Stimulated activated CD4-positive, alpha-beta T cell treated with anti-CD3 and anti-CD28 coated beads, TNF-alpha, amount 100 ng/mL, for 24 hours (primary cell): Measurements from ENCODE around the gene ARPC1A.
A peak's percentile ranks its signal among the peaks of the same experiment; 100 is the strongest.
"Not testable (repeated sequence)": the region's sequence is repeated elsewhere in the genome, so short reads cannot be mapped to it uniquely, and the experiment has no call there.

ENCODE experiments used
- DNase-seq, 3 experiments: peaks; one replicate each; pipeline ENCODE4 v3.0.0-alpha.2; 2020; ENCODE audit warnings: low read depth in 3 of 3

Gene ARPC1A

GRCh38 chr7:99325592-99326407, at the start of gene ARPC1A:
ARPC1A (plus strand) TSS chr7:99325898; CDS start chr7:99333354, 7,456 bp downstream.
- DNase-seq = peak; percentile 80 to 88 (median 86)

GRCh38 chr7:99278180-99278579, 47.5 kb upstream of the ARPC1A start:
- no peak for DNase-seq

GRCh38 chr7:99284165-99284564, 41.5 kb upstream of the ARPC1A start:
- not testable (repeated sequence) for DNase-seq

GRCh38 chr7:99287779-99288534, 37.7 kb upstream of the ARPC1A start:
- no peak for DNase-seq

GRCh38 chr7:99289185-99289584, 36.5 kb upstream of the ARPC1A start:
- no peak for DNase-seq

- not testable (repeated sequence) for DNase-seq
Observed at GRCh38 chr7:99290148-99290547, 35.5 kb upstream of the ARPC1A start.

- DNase-seq = no peak
Observed at GRCh38 chr7:99290980-99291607, 34.6 kb upstream of the ARPC1A start.

- DNase-seq = no peak
Observed at GRCh38 chr7:99292127-99292526, 33.6 kb upstream of the ARPC1A start.

GRCh38 chr7:99293167-99293566, 32.5 kb upstream of the ARPC1A start:
- no peak for DNase-seq

- DNase-seq = no peak
Observed at GRCh38 chr7:99293650-99294049, 32.0 kb upstream of the ARPC1A start.

GRCh38 chr7:99296471-99296870, 29.2 kb upstream of the ARPC1A start:
- DNase-seq = no peak

- no peak for DNase-seq
Observed at GRCh38 chr7:99301496-99301895, 24.2 kb upstream of the ARPC1A start.

- DNase-seq = no peak
Observed at GRCh38 chr7:99305473-99306260, 20.0 kb upstream of the ARPC1A start.

GRCh38 chr7:99308461-99309074, 17.1 kb upstream of the ARPC1A start:
- DNase-seq = no peak

GRCh38 chr7:99309111-99309510, 16.6 kb upstream of the ARPC1A start:
- DNase-seq = no peak

GRCh38 chr7:99310004-99310403, 15.7 kb upstream of the ARPC1A start:
- no peak for DNase-seq

- no peak for DNase-seq
Observed at GRCh38 chr7:99311702-99312101, 14.0 kb upstream of the ARPC1A start.

- DNase-seq = peak; percentile 39 to 64 (median 60)
Observed at GRCh38 chr7:99312316-99313203, 13.1 kb upstream of the ARPC1A start.

GRCh38 chr7:99313204-99313573, 12.5 kb upstream of the ARPC1A start:
- DNase-seq = no peak

GRCh38 chr7:99314504-99314903, 11.2 kb upstream of the ARPC1A start:
- DNase-seq = peak in 1 of 3 experiments; percentile 53
